Measurements from ENCODE around the gene IL7R.

Gene IL7R

DNA sequence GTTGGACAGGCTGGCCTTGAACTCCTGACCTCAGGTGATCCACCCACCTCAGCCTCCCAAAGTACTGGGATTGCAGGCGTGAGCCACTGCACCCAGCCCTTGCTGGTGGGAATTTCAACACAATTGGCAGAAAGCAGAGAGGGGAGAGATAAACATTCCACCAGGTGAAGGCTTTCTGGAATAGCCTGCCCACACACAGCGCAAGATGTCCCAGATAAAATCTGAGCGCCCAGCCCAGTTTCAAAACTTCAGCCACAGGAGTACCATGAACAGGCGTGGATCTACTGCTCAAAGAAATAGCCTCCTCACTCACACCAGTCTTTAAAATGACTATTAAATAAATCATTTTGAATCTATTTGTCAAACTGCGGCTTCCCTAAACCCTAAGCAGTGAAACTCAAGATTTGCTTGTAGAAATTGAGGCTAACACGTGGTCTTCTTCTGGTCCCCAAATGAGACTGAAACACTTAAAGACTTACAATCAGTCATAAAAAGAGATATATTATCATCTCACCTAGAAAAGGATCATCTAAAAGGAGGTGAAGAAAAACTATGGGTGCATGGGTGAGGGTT is 47.0 kb downstream of the IL7R start:
- DNase-seq (ENCODE audit: low read depth in 2 of 2, low spot score in 1 of 2) = no peak

DNA sequence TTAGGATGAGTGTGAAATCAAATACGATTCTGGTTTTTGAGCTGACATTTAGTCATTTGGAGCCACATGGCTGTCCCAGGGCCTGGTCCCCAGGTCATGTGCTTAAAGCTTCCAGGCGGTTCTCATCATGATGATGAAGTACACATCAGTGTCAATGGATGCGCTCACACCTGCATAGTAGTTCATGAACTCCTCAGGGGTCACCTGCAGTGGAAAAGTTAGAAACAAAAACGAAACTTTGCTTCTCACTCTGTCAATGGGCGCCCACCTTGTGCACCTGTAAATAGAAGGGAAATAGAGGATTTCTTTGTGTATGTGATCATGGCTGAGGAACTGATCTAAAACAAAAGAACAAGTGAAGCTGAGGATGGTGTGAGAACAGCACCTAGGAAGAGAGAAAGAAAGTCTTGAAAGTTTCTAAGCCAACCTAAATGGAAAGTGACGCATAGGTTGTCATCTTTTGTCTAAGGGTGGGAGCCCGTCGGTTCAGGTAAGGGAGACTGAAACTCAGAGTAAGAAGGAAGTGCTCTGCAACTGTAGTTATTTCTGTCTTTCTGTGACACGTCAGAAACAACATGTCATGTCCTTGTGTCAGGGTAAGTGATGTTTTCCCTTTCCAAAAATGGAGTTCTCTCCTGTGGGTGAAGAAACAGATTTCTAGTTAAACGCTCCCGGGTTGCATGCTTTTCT is 47.9 kb downstream of the IL7R start:
- no peak for DNase-seq (ENCODE audit: low read depth in 2 of 2, low spot score in 1 of 2)

DNA sequence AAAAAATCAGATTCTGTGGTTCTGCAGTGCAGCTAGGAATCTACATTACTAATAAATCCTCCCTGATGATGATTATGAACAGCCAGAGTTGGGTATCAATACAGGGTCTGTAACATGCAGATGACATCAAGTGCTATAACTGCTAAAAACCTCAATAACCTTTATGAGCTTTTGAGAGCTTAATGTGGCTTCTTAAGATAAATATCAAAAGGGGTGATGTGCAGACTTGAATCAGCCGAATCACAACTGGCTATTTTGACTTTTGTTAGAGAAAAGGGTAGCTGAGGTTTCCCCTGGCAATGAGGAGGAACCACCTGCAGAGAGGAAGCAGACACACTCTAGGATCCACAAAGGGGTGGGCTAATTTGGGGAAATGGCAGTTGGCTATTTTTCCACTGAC is 51.5 kb downstream of the IL7R start:
- no peak for DNase-seq (ENCODE audit: low read depth in 2 of 2, low spot score in 1 of 2)

DNA sequence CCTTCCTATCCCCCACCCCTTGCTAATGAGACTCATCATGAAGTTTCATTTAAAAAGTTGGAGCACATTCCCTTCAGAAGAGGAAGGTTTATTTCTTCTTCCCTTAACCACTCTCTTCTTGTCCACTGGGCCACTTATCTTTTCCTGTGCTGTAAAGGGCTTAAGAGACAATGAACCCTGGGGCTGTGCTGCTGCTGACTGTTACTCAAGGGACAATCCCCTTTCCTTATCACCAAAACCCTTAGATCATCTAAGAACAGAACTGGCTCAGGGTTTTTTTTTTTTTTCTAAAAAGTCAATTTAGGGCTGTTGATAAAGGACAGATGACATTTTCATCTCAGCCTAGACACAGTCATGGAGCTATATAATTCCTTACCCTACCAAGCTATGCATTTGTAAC is 52.1 kb downstream of the IL7R start:
- no peak for DNase-seq (ENCODE audit: low read depth in 2 of 2, low spot score in 1 of 2)

DNA sequence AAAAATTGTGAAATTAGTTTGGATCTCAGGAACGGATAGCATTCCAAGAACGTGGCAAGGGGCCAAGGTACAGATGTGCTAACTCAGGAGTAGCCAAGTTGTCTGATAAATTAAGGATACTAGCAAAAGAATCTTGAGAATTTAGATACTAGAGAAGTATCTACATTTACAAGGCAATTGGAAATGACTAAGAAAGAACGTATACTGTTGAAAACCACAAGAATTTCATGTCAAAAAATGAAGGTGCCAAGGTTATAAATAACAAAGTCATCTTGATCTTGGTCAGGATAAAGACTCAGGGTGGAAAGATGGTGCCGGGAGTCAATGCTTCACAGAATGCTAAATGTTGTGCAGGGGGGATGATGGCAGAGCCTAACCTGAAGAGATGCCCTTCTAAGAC is 62.5 kb downstream of the IL7R start:
- DNase-seq (ENCODE audit: low read depth in 2 of 2, low spot score in 1 of 2) = no peak

DNA sequence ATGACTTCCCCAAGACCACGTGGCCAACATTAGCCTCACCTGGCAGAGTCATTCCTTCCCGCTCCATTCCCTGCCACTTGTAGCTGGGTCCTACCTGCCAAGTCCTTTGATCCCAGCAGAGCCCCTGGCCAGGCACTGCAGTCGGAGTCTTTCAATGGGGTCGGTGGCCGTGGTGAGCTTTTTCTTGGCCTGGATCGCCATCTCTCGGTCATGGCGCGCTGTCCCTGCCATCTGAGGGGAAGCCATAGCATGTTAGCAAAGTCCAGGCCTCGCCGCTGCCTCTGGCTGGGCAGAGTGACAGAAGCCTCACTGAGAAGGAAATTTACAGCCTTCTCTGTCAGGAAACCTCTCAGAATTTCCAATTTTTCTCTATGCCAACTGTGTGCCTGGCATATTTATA is 64.2 kb downstream of the IL7R start:
- no peak for DNase-seq (ENCODE audit: low read depth in 2 of 2, low spot score in 1 of 2)

DNA sequence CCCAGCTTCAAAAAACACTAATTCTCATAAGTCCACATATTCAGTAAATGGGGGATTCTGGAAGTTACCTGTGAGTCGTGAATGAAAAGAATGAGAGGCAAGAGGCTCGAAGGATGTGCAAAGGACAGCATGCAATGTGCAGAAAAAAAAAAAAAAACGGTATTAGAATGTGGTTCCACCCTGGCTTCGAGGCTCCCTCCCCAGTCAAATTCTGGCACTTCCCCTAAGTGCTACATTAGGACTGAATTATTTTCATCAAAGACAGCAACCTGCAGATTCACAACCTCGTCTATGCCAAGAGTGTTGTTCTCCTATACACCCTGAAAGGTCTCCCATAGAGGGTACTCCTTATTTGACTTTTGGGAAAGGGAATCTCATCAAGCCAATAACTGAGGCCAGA is 65.2 kb downstream of the IL7R start:
- no peak for DNase-seq (ENCODE audit: low read depth in 2 of 2, low spot score in 1 of 2)

DNA sequence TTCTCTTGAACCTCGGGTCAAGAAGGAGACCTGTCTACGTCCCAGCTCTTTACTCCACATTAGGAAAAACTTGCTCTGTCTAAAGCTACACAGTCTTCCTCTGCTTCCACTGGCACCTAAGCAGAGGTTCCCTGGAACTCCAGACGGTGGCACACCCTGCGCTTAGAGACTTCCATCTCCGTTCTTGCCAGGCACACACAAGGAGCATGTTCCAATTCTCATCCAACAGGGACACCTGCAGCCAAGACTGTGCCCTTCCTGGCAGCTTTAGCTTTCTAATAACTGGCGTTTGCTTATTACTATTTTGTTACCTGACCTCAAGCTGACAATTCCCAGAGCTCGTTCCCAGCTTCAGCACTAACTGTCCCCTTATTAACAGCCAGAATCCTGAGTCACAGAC is 65.8 kb downstream of the IL7R start:
- DNase-seq (ENCODE audit: low read depth in 2 of 2, low spot score in 1 of 2) = no peak

DNA sequence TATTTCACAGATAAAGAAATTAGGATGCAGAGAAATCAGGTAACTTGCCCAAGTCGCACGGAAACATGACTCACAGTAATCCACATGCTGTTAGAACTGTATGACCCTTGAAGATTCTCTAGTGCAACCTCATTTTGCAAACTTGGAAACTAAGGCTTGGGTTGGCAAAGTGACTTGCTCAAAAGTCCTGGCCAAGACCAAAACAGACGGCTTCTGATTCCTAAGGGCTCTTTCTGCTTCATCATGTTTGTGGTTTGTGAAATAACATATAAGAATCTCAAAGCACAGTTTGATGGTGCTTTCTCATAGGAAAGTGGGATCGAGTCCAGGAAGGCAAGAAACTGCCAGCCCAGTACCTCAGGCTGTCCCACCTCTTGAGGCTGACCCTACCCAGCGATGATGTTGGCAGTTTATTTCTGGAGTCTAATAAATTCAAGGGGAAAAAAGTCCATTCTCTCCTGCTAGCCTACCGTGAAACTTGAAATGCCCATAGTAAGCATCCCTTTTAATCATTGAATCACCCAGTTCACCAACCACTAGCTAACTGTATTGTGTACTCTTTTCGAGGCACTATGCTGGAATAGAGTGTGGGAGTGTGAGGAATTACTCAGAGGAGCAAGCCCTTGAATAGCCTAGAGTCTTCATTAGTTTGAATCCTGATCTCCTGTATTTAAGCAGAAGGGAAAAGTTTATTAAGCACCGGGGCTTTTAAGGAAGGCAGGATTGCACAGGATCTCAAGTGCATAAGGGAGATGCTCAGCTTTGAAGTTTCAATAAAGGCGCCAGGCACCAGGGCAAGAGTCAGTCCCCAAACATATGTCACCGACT is 67.6 kb downstream of the IL7R start:
- DNase-seq (ENCODE audit: low read depth in 2 of 2, low spot score in 1 of 2) = no peak

DNA sequence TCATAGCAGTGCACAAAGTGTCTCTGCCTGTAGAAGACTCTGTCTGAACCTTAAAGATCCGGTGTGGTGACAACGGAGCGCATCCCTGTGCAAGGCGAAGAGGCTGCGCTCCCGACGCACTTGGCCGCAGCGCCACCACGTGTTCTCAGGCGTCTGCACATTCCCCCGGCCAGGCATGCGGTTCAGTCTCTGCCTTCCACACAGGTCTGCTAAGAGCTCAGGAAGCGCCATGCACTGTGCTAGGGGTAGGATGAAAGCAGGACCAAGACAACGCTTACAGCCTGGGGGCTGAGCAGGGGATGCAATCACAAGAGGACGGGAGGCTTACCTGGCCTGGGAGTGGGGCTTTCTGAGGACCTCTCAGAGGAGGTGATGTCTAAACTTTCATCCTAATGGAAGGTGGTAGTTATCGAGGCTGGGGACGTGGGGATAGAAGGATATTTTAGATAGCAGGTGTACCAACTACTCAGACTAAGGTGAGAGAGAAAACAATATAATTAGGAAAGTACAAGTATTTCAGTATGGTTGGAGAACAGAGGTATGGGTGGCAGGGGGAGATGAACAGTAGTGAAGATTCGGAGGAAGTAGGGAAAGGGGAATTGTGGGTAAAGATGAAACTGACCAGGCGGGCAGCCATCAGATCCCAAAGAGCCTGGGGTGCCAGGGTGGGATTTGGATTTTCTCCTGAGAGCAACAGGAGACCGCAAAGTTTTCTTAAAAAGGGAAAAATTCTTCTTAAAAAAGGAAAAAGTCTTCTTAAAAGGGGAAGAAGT is 68.4 kb downstream of the IL7R start:
- DNase-seq (ENCODE audit: low read depth in 2 of 2, low spot score in 1 of 2) = peak; percentile 62 to 72

DNA sequence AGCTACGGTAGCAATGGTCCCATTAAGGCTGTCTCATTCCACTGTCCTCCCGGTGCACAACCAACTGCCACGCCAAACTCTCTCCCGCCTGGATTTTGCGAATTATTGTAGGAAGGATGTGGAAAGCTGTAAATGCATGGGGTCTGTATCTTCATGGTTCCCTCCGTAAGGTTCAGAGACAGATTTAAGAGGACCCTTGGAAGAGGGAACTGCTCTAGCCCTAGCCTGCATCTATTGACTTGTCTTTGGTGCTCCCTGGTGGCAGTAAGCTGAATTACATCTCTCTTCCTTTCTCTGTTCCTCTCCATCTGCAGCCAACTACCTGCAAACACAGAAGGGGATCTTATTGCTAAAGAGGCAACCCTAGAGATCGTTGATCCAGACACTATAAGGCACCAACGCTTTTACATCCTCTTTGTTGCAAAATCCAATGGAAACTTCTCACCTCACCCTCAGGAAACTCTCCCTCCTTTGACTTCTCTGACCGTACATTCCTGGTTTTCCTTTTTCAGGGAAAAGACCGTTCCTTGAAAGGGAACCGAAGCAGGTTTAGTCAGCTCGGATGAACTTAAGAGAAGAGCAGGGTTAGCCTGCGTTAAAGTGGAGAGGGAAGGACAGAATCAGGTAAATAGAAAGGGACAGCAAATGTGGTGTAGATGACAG is 69.8 kb downstream of the IL7R start:
- peak; percentile 8 to 49 for DNase-seq (ENCODE audit: low read depth in 2 of 2, low spot score in 1 of 2)

Measured in stimulated activated CD8-positive, alpha-beta memory T cell treated with anti-CD3 and anti-CD28 coated beads, Interleukin-4, amount 100 ng/mL, for 4 hours (primary cell).